ACC112 (cell line): ENCODE measurements around the gene PI4KB.
"Not testable (repeated sequence)": the region's sequence is repeated elsewhere in the genome, so short reads cannot be mapped to it uniquely, and the experiment has no call there.

Source experiments
- H2AFZ ChIP-seq: fragments of 200-600 bp; sonication (generic); one replicate; pipeline ENCODE4 v1.6.0; 2017; ENCODE audit warnings: antibody characterized with exemption, low read length; ENCODE audit not compliant: unreplicated experiment
- H3K27ac ChIP-seq: fragments of 200-600 bp; sonication (generic); 2 replicates; pipeline ENCODE4 v1.5.1; 2014; ENCODE audit warnings: low read depth, mild to moderate bottlenecking, antibody characterized with exemption, low read length, moderate library complexity
- H3K27me3 ChIP-seq: fragments of 200-600 bp; sonication (generic); 2 replicates; pipeline ENCODE4 v1.6.1; 2014; ENCODE audit warnings: mild to moderate bottlenecking, antibody characterized with exemption, low read length, moderate library complexity, mixed read lengths; ENCODE audit not compliant: insufficient read depth
- H3K36me3 ChIP-seq: fragments of 200-600 bp; sonication (generic); 2 replicates; pipeline ENCODE4 v1.6.1; 2016; ENCODE audit warnings: mild to moderate bottlenecking, antibody characterized with exemption, low read length, moderate library complexity, mixed read lengths; ENCODE audit not compliant: insufficient read depth
- H3K4me1 ChIP-seq: fragments of 200-600 bp; sonication (generic); one replicate; pipeline ENCODE4 v1.6.1; 2016; ENCODE audit warnings: low read length, mixed read lengths; ENCODE audit not compliant: insufficient read depth, unreplicated experiment, control insufficient read depth
- H3K4me3 ChIP-seq: fragments of 200-600 bp; sonication (generic); 2 replicates; pipeline ENCODE4 v1.5.1; 2014; ENCODE audit warnings: mild to moderate bottlenecking, low read depth, low read length
- H3K79me2 ChIP-seq: fragments of 200-600 bp; sonication (generic); one replicate; pipeline ENCODE4 v1.6.0; 2016; ENCODE audit warnings: low read length; ENCODE audit not compliant: control insufficient read depth, unreplicated experiment, insufficient read depth

PI4KB gene

GRCh38 chr1:151364996-151365395, 37.8 kb upstream of the PI4KB start:
- Histone ChIP-seq H3K4me1 (peaks cover 8% of the 10 kb centered on the region), H3K79me2 (no peaks in the 10 kb centered on the region), H3K27ac (no peak overlapping the region), H2AFZ (no peak overlapping the region), H3K4me3 (no peak overlapping the region), H3K36me3 (peaks cover 26% of the 10 kb centered on the region), H3K27me3 (no peaks in the 10 kb centered on the region)

DNA sequence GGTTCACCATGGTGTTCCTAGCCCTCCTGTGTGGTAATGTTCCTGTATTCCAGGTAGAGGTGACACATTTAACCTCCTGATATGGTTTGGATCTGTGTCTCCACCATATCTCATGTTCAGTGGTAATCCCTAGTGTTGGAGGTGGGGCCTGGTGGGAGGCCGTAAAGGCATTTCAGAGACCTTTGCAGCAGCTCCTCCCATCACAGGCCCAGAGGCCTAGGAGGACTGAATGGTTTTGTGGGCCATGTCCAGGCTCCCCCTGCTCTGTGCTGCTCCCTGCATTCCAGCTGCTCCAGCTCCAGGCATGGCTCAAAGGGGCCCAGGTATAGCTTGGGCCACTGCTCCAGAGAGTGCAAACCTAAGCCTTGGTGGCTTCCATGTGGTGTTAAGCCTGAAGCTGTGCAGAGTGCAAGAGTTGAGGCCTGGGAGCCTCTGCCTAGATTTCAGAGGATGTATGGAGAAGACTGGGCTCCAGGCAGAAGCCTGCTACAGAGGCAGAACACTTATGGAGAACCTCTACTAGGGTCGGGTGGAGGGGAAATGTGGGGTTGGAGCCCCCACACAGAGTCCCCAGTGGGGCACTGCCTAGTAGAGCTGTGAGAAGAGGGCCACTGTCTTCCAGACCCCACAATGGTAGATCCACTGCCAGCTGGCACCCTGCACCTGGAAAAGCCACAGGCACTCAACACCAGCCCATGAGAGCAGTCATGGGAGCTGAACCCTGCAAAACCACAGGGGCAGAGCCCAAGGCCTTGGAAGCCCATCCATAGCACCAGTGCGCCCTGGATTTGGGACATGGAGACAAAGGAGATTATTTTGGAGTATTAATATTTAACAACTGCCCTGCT, 35.3 kb upstream of the PI4KB start:
- Histone ChIP-seq H3K27ac (no peak overlapping the region), H3K4me1 (no peaks in the 10 kb centered on the region), H3K27me3 (no peaks in the 10 kb centered on the region), H3K36me3 (peaks cover 26% of the 10 kb centered on the region), H2AFZ (no peak overlapping the region), H3K79me2 (no peaks in the 10 kb centered on the region), H3K4me3 (no peak overlapping the region)

- H2AFZ ChIP-seq = no peak overlapping the region
- H3K4me3 ChIP-seq = no peak overlapping the region
- no peaks in the 10 kb centered on the region for H3K27me3 ChIP-seq
- no peak overlapping the region for H3K27ac ChIP-seq
- no peaks in the 10 kb centered on the region for H3K4me1 ChIP-seq
- no peaks in the 10 kb centered on the region for H3K79me2 ChIP-seq
- H3K36me3 ChIP-seq = peaks cover 26% of the 10 kb centered on the region
Measured at GRCh38 chr1:151361883-151362282, 34.7 kb upstream of the PI4KB start.

DNA sequence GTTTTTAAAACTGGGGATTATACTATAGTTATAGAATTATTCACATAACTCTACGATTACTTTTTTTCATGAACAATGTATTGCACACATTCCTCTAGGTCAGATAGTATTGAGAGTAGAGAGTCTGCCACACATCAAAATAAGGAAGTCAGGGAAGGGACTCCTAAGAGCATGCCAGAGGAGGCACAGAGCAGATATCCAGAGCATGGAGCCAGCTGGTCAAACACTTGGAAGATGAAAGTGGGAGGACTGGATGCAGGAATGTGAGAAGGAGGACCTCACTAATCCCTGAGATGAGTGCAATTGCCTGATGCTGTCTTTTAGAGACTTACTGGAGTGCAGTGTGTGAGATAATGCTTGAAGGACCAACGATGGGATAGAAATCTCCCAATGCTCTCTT, 29.5 kb upstream of the PI4KB start:
- Histone ChIP-seq H3K4me3 (no peak overlapping the region), H2AFZ (no peak overlapping the region), H3K79me2 (no peaks in the 10 kb centered on the region), H3K4me1 (no peaks in the 10 kb centered on the region), H3K27me3 (no peaks in the 10 kb centered on the region), H3K27ac (no peak overlapping the region), H3K36me3 (no peaks in the 10 kb centered on the region)

- Histone ChIP-seq H2AFZ (no peak overlapping the region), H3K27ac (no peak overlapping the region), H3K4me3 (no peak overlapping the region), H3K36me3 (no peaks in the 10 kb centered on the region), H3K4me1 (peaks cover 7% of the 10 kb centered on the region), H3K27me3 (no peaks in the 10 kb centered on the region), H3K79me2 (no peaks in the 10 kb centered on the region)
Measured at GRCh38 chr1:151352021-151352718, 25.0 kb upstream of the PI4KB start.

DNA sequence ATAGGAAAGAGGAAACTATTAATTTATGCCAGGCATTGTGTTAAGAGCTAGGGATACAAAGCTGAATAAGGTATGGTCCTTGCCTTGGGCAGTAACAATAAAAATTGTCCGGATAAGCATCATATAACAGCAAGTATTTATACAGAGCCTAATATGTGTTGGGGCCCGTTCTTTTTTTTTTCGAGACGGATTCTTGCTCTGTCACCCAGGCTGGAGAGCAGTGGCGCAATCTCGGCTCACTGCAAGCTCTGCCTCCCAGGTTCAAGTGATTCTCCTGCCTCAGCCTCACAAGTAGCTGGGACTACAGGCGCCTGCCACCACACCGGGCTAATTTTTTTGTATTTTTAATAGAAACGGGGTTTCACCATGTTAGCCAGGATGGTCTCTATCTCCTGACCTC, 23.1 kb upstream of the PI4KB start:
- Histone ChIP-seq H3K4me1 (peaks cover 13% of the 10 kb centered on the region), H3K79me2 (peaks cover 12% of the 10 kb centered on the region)
- not testable (repeated sequence) for H3K36me3 ChIP-seq, H3K4me3 ChIP-seq, H2AFZ ChIP-seq, H3K27ac ChIP-seq, H3K27me3 ChIP-seq

DNA sequence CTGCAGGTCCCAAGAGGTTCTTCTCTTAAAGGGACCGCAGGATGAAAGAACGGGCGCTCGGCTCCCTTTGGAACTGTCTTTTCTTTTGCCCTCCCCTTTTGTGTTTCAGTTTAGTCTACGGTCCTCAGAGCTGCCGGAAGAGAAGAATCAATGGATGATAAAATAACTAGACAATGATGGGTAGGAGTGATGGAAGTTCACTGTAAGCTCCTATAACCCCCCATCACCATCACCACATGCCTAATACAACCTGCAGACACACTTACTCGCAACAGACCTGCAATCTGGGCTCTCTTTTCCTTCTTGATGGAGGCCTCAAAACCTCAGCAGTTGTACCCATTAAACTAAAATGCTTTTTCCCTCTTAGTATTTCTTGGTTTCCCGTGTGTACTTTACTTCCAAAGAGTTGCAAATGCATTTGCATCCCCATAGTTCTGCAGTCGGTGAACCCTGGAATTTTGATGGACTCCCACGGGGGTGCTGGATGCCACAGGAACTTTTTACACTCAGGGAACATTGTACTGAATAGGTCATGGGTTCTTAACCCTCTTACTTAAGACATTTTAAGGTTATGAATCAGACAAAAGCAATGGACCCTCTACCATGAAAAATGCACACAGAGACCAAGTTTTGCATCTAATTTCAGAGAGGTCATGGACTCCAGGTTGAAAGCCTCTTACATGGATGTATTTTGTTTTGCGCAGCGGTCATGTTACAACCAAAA, 20.5 kb upstream of the PI4KB start:
- H3K36me3 ChIP-seq = no peaks in the 10 kb centered on the region
- no peaks in the 10 kb centered on the region for H3K27me3 ChIP-seq
- peaks cover 13% of the 10 kb centered on the region for H3K4me1 ChIP-seq
- H3K27ac ChIP-seq = peak overlapping the region; percentile 33; the same call in 1 of the 2 replicates
- peaks cover 12% of the 10 kb centered on the region for H3K79me2 ChIP-seq
- peak overlapping the region; percentile 60 for H2AFZ ChIP-seq
- peak overlapping the region; percentile 89 for H3K4me3 ChIP-seq

DNA sequence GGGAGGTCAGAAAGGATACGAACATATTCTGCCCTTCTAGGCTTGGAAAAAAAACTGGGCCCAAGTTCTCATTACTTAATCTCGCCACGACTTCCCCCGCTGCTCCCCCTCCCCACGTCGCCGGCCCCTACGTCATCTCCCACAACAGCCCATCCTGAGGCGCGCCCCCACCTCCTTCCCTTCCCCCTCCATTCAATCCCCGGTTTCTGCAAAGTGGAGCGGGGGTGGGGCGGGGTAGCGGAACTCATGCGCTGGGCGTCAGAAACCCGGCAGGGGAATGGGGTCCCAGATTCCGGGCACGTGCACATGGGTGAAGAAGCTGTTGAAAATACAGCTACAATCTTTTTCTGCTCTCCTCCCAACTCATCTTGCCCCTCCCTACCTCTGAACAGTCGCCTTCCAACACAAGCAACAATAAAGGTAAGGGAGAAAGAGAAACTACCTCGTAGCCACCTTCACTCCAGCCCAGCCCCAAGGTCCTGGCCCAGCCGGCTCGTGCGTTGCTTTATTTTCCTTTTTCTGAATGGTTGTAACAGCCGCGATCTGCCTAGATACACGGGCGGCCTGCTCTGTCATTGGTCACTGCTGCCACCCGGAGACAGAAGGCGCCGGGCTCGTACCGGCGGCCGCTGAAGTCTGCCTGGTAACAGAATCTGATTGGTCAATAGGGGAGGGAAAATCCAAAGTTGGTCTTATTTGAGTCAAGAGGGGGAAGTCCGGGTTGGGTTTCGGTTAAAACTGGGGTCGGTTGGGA, 19.7 kb upstream of the PI4KB start, which contains the start of gene RFX5:
RFX5 (minus strand) TSS at position 484 of the 754 bp plus-strand sequence. CDS start 932 bp downstream, outside the sequence.
- H3K27me3 ChIP-seq = no peaks in the 10 kb centered on the region
- peak within 1 kb of the TSS; percentile 62 for H2AFZ ChIP-seq

GRCh38 chr1:151346082-151346768, 19.0 kb upstream of the PI4KB start:
- Histone ChIP-seq H3K27ac (peak overlapping the region; percentile 87), H3K27me3 (no peaks in the 10 kb centered on the region), H2AFZ (peak overlapping the region; percentile 28), H3K4me3 (peak overlapping the region; percentile 89), H3K4me1 (peaks cover 13% of the 10 kb centered on the region), H3K79me2 (peaks cover 12% of the 10 kb centered on the region), H3K36me3 (no peaks in the 10 kb centered on the region)

More for the DNA sequence above, 19.7 kb upstream of the PI4KB start, which contains the start of gene RFX5:
- Histone ChIP-seq H3K36me3 (no peaks in the 10 kb centered on the region), H3K27ac (peak within 1 kb of the TSS; percentile 87), H3K79me2 (peaks cover 12% of the 10 kb centered on the region), H3K4me3 (peak within 1 kb of the TSS; percentile 89), H3K4me1 (peaks cover 13% of the 10 kb centered on the region)
